HG02981 (cell line): Measurements from ENCODE around the gene NFIB.

Experiments
- ATAC-seq: cut with Tn5 transposase; IDR thresholded peaks from one replicate; pipeline ENCODE4 v1.9.1; 2021; ENCODE audit warnings: mild to moderate bottlenecking, moderate library complexity; ENCODE audit not compliant: unreplicated experiment

The NFIB gene

DNA sequence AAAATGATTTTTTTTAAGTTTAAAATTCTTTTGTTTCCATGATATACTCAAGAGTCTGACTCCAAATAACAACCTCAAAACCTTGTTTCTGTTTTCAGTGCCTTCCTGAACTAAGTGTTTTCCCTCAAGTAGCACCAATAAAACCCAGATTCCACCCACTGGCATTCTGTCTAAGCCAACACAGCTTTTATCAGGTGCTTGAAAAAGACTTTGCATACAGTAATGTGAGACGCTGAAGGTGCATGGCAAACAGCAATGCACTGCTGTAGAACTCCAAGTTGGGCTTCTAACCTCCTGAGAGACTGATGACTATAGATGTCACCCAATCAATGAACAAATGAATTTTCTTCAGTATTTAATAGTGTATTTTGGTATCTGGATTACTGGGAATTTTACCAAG is 95.7 kb downstream of the NFIB start:
- ATAC-seq = no peak

DNA sequence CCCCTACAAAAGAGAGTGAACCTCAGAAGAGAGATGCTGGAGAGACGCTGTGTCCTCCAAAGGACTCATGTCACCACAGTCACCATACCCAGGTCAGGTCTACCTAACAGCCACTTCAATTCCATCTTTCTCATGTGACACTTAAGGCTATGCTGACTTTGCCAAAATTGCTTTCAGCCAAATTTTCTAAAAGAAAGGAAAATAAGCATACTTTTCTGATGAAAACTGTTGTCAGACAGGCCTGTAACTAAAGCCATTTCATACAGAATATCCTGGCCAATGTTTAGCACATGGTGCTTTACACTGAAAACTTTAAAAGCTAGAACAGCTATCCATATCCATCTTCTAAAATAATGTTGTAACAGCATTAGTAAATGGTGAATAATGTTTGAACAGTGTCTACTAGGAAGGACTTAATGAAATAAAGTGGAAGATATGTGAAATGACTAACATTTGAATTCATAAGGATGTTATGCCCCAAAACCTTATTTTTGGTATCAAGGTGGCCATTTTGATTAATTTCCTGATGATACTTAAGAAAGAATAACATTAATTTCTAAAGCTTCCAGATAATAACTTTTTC is 97.2 kb downstream of the NFIB start:
- no peak for ATAC-seq

DNA sequence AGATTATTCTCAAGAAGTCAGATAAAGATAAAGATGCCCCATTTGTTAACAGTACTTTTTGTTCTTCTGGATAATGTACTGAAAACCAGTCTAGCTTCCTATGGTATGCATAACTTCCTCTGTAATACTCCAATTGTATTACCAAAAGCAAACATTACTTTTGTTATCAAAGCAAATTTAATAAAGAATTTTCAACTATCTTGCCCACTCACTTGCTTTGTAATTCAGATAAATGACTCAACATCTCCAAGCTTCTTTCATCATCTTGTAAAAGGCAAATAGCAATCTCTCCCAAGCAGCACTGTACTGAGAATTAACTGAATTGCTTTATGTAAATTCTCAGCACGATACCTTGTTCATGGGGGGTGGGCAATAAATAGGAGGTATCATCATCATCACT is 98.3 kb downstream of the NFIB start:
- no peak for ATAC-seq

GRCh38 chr9:14214693-14215092 is 99.2 kb downstream of the NFIB start:
- no peak for ATAC-seq

DNA sequence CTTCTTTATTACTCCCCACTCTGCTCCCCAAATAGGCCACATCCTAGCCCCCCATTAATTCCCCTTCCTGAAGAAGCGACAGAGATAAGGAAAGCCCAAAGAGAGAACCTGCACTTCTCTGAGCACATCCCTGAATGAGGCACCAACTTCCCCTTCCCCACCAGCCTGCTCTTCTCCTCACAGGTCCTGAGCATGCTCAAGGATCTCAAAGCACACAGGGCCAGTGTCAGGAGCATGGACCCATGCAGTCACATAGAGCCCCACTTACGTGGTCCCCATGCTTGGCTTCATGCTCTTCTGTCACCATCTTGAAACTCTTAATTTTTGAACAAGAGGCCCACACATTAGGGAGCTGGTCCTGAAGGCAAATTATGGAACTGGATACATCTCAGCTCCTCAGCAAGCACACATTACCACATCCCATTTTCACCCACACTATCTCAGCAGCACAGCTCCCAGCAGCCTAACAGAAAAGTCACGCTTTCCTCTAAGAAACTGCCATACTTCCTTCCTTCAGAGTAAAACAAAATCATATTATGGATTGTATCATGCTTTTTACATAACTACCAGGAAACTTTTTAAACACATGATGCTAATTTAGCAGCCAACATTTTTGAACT is 99.8 kb downstream of the NFIB start:
- no peak for ATAC-seq

- no peak for ATAC-seq
Measured at GRCh38 chr9:14213504-14213903, 100.4 kb downstream of the NFIB start.

DNA sequence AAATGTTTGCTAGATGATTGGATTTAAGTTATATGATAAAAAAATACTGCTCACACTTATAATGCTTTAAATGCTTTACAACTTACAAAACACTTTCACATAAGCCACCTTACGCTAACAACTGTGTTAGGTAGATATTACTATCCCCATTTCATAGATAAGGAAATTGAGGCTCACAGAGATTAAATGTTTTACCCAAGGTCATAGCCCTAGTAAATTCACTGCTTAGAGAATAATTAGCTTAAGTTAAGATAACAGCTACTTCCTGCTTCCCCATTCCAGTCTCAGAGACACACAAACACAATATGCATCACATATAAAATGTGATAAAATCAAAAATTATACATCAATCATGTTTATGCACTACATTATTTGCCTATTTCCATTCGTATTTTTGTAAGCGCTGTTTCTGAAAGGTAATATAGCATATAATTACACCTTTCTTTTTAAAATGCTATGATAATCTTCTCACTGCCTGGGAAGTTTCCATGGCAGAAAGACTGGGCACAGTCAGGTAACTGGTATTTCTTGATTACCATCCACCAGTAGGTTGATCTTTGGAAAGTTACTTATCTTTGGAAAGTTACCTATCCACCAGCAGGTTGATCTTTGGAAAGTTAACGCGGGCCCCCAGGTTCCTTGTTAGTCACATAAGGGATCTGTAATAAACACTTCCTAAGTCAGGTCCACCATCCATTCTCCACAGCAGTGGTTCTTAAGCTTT is 101.1 kb downstream of the NFIB start:
- no peak for ATAC-seq

DNA sequence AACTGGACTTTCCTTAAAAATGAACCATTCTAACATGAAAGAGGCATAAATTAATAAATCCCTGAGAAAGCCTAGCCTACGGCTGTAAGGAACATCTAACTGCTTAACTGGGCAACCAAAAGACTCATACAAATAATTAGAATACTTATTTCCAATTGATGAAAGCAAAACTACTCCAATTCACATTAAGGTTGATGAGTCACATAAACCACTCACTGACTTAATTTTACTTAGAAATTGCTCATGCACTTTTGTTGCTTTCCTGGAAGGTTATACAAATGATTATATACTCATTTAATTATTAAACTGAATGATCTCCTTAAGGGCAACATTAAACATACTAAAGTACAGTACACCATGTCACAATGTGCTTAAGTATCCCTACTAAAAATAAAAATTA is 101.9 kb downstream of the NFIB start:
- ATAC-seq = no peak

GRCh38 chr9:14211564-14211963 is 102.4 kb downstream of the NFIB start:
- no peak for ATAC-seq

- no peak for ATAC-seq
Measured at GRCh38 chr9:14210428-14210827, 103.5 kb downstream of the NFIB start.

DNA sequence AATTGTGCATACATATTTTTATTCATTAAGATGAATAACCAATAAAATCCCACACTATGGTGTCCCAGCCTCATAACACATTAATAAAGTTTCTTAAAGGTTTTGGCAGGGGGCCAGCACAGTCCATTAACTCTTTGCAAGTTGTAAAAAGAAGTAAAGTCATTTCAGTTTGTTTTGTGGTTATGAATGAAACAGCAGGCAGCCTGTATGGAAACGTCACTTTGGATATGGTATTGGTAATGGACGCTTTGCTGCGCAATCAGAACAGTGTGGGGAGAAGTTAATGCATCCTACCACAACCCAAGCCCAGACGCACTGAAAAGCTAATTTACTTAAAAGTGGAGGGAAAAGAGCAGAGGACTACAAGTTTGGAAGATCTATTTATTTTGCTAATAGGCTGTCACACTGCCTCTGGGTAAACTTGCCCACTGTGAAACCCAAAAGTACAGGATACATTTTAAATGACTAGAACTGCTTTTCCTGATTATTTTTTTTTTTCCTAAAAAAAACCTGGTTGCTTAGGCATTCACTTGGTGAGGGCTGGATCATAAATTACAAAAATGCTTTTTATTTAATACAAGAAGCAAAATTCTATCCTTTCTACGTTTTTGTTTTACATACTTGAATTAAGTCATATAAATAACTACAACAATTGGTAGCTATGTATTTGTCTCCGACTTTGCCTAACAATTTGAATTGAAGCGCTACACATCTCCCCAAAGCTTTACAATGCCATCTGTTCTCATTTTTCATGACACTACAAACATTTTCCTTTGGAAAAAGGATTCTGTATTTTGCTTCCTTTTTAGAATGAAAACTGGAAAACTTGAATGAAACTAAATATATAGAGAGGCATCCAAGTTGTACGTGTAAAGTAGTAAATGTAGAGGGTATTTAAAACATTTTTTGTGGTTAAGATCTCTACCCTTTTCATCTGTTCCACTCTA is 104.3 kb downstream of the NFIB start:
- ATAC-seq = no peak

DNA sequence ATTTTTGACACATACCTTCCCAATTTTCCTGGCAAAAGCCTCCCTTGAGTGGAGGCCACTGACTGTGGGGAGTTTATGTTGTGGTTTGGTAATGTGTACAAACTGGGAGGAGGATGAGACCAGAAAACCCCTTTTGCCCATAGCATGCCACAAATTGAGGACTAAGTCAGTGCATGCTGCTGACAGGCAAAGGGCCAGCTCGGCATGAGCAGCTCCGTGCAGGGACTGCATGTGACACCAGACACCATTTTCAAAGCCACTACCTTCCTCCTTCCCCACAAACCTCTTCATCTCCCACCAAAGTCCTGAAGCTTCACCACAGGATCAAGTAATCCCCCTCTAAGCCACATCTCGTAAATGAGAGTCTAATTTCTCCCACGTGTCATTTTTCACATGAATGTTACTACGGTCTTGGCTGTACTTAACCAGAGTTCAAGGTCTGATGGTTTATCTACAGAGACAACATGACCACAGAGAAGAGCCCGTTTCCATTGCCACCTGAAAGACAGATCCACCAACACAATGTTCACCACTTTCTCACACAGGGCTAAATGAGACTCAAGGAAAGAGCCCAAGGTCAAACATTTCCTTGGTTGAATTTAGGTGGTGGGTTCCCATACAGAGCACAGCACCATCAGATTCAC is 106.5 kb downstream of the NFIB start:
- ATAC-seq = no peak

- no peak for ATAC-seq
Measured at GRCh38 chr9:14205463-14205862, 108.5 kb downstream of the NFIB start.

DNA sequence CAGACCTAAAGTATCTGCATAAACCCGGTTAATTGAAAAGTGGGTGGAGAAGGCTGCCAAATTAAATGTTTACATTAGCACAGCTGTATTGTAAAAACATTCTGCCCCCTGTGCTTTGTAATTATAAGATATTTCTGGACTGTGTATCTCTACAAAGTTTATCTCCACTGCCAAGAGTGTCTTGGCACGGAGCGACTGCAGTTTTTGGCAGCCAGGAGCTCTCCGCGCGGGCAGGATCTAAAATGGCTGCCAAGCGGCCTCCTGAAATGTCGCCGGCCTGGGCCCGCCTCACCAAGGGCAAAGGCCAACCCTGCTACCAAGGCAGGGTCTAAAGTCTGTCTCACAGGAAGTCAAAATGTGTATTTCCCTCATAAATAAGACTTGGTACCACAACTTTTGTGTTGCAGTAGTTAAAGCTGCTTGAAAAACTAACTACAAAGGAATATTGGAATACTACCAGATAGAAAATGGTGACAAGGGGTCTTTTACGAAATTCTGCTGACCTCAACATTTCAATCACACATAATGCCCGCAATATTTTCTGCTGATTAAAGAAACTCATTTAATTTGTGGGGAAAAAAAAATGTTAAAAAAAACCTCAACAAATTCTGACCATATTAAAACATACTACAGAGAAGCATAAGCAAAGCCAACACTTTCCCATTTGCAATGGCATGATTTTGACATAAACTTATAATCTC is 110.4 kb downstream of the NFIB start:
- ATAC-seq = no peak

DNA sequence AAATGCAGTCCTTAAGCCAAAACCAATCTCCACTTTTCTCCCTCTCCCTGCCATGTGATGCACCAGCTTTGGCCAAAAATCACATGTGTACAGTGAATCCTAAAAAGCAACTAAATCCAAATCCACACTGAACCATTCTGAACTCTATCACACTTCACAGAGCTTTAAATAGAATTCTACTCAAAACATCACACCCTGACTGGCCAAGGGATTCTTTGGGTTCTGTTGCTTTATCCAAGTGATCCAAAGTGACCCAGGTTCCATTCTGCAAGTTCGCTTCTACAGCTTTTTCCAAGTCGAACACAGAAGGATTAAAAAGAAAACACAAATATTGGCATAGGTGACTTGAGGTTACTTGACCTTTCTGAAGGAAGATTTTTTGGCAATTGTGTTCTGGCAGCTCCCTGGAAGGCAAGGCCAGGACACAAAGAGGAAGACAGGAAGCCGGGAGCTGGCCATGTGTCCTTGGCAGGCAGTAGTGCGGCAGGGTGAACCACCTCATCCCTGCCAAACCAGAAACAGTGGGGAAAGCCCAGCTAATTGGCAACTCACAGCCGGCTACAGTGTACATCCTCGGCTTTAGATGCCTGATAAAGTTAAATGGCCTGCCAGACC is 115.0 kb downstream of the NFIB start:
- no peak for ATAC-seq

GRCh38 chr9:14198047-14198840 is 115.7 kb downstream of the NFIB start:
- no peak for ATAC-seq

DNA sequence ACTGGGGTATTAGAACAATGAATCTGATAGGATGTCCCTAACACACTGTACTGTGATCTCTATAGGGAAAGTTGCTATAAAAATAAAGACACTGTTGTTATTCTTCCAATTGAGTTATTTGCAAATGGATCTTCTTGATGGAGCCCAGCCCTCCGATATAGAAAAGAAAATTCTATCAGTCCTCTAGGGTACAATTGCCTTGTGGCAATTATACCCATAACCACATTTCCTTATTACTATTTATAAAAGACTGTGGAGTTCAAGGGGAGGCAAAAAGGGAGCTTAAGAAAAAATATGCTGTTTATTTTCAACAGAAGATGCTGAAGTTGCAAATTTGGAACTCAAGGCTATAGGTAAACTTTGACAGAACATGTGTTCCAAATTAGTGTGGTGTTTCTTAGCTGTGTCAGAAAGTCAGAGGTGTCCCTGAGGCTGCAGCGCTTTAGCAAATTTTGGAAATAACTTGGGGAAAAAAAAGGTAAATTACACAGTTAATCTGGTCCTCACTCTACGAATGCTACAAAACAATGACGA is 116.5 kb downstream of the NFIB start:
- ATAC-seq = no peak

- no peak for ATAC-seq
Measured at GRCh38 chr9:14193328-14193990, 120.5 kb downstream of the NFIB start.
